Lower leg skin (tissue), 3 donors: Measurements from ENCODE around the gene UPF3A.

Experiments used
- CTCF ChIP-seq, 3 donors: fragments of 450-650 bp; IDR thresholded peaks; one replicate each; pipeline ENCODE4 v1.5.1; 2016; ENCODE audit warnings: antibody characterized with exemption in 3 of 3, mild to moderate bottlenecking in 3 of 3, moderate library complexity in 2 of 3
- POLR2A ChIP-seq, 2 donors: fragments of 450-650 bp; IDR thresholded peaks; one replicate each; pipeline ENCODE4 v1.6.1; 2016 to 2017; ENCODE audit warnings: antibody characterized with exemption in 2 of 2, mild to moderate bottlenecking in 1 of 2, moderate library complexity in 1 of 2

GRCh38 chr13:114234645-114235421 lies 46.6 kb upstream of the UPF3A start, which contains the start of gene CDC16:
- TF ChIP-seq CTCF (IDR thresholded peaks at IDR 0.05) (no peak), POLR2A (IDR thresholded peaks at IDR 0.05) (no peak)
